ENCODE data around the gene ANKRD33B.

DNA sequence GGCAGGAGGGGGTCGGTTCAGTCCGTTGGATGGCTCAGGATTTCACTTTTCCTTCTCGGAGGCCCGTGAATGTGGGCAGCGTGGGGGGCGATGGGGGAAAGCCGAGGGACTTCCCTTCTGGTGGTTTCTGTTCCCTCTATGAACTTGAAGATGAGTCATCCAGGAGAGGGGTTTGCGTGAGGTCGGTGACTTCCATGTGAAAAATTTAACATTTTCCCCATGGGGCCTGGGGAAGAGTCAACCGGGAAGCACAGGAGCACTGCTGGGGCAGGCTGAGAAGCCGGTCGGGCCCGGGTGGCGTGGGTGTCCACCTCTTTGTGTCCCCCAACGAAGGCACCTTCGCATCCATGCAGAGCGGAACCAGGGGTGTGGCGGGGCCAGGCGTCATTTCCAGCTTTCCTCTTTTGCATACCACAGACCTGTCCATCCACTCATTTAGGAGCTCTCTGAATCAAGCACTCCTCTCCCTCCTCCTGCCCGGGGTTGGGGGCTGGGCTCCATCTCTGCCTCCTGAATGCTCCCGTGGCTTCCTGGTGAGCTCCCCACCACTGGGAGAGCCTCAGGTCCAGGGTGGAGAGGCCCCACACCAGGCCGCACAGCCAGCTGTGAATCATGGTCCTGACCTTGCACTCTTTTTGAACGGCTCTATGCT lies 68.4 kb downstream of the ANKRD33B start:
- TF ChIP-seq, protein P1, sequence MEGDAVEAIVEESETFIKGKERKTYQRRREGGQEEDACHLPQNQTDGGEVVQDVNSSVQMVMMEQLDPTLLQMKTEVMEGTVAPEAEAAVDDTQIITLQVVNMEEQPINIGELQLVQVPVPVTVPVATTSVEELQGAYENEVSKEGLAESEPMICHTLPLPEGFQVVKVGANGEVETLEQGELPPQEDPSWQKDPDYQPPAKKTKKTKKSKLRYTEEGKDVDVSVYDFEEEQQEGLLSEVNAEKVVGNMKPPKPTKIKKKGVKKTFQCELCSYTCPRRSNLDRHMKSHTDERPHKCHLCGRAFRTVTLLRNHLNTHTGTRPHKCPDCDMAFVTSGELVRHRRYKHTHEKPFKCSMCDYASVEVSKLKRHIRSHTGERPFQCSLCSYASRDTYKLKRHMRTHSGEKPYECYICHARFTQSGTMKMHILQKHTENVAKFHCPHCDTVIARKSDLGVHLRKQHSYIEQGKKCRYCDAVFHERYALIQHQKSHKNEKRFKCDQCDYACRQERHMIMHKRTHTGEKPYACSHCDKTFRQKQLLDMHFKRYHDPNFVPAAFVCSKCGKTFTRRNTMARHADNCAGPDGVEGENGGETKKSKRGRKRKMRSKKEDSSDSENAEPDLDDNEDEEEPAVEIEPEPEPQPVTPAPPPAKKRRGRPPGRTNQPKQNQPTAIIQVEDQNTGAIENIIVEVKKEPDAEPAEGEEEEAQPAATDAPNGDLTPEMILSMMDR (conservative IDR thresholded peaks at IDR 0.05 in 1 of 2, IDR thresholded peaks at IDR 0.05 in 1 of 2; ENCODE audit: low read depth in 1 of 2, low read length in 2 of 2): no peak
- TF ChIP-seq EZH2 (IDR thresholded peaks at IDR 0.05; ENCODE audit: low read length, missing control alignments): no peak

Measured in fibroblast of lung (primary cell).